HG03460 (cell line): ENCODE measurements around the gene S100A3.

Experiments
- ATAC-seq: cut with Tn5 transposase; IDR thresholded peaks from one replicate; pipeline ENCODE4 v1.9.1; 2021; ENCODE audit not compliant: unreplicated experiment

S100A3 gene

GRCh38 chr1:153549741-153550397, 811 bp upstream of the S100A3 start:
- no peak for ATAC-seq

GRCh38 chr1:153547560-153548551, 1.2 kb downstream of the S100A3 start:
- no peak for ATAC-seq

- no peak for ATAC-seq
These were observed 2.1 kb downstream of the S100A3 start for GRCh38 chr1:153546796-153547559.

GRCh38 chr1:153546371-153546770, 2.7 kb downstream of the S100A3 start:
- no peak for ATAC-seq

- ATAC-seq: no peak
These were observed 3.7 kb downstream of the S100A3 start, which contains the start of gene S100A4 for GRCh38 chr1:153545067-153546055. TSS of gene S100A4 (minus strand) at chr1:153545806. CDS start at chr1:153544794, 1,012 bp downstream.

- ATAC-seq: no peak
These were observed 4.5 kb downstream of the S100A3 start for GRCh38 chr1:153544453-153545066.

- ATAC-seq: no peak
These were observed 5.3 kb downstream of the S100A3 start for GRCh38 chr1:153543736-153544135.

GRCh38 chr1:153542956-153543711, 5.9 kb downstream of the S100A3 start:
- ATAC-seq: no peak

- ATAC-seq: no peak
These were observed 7.1 kb downstream of the S100A3 start for GRCh38 chr1:153541641-153542590.

- no peak for ATAC-seq
These were observed 8.4 kb downstream of the S100A3 start, which contains the start of gene S100A5 for GRCh38 chr1:153540394-153541361. TSS of gene S100A5 (minus strand) at chr1:153540934. CDS start at chr1:153540191, 743 bp downstream.

GRCh38 chr1:153539395-153540093, 9.5 kb downstream of the S100A3 start:
- ATAC-seq: no peak

GRCh38 chr1:153538315-153538821, 10.7 kb downstream of the S100A3 start:
- no peak for ATAC-seq

- no peak for ATAC-seq
These were observed 11.7 kb downstream of the S100A3 start for GRCh38 chr1:153537376-153537730.

- ATAC-seq: no peak
These were observed 12.2 kb downstream of the S100A3 start for GRCh38 chr1:153536671-153537375.

- ATAC-seq: no peak
These were observed 12.9 kb downstream of the S100A3 start for GRCh38 chr1:153536012-153536670.
